Left ventricle myocardium inferior (tissue), 1 donor: ENCODE results near the gene ZNRF1. TPM values are rescaled to one million over a fixed set of nuclear protein-coding genes. Genes with fewer than 3 reads are reported as not detected.
"Not testable (repeated sequence)": the region's sequence is repeated elsewhere in the genome, so short reads cannot be mapped to it uniquely, and the experiment has no call there.

Source experiments
- DNase-seq: peaks from one replicate; pipeline ENCODE4 v3.0.0-alpha.2; 2020
- H3K27ac ChIP-seq: fragments of 200-600 bp; replicated peaks from 2 replicates; pipeline ENCODE4 v1.8.0; 2021
- H3K27me3 ChIP-seq: fragments of 200-600 bp; 2 replicates; pipeline ENCODE4 v1.8.0; 2021; ENCODE audit warnings: low read depth
- H3K36me3 ChIP-seq: fragments of 200-600 bp; 2 replicates; pipeline ENCODE4 v1.8.0; 2021
- H3K4me1 ChIP-seq: fragments of 200-600 bp; 2 replicates; pipeline ENCODE4 v1.8.0; 2021
- H3K4me3 ChIP-seq: fragments of 200-600 bp; 2 replicates; pipeline ENCODE4 v1.8.0; 2021; ENCODE audit warnings: mild to moderate bottlenecking, moderate library complexity
- H3K9me3 ChIP-seq: fragments of 200-600 bp; replicated peaks from 2 replicates; pipeline ENCODE4 v1.8.0; 2021
- intact Hi-C: fragments of 100-400 bp; cut with micrococcal nuclease; formaldehyde crosslinking; loops from one replicate; pipeline ENCODE4 v1.11.0; 2022
- total RNA-seq: library from RNA; stranded (reverse); fragmentation: NEBNext Ultra II Directional; extraction: Animal tissue kit (Norgen Biotek cat#: 25700); gene quantifications from one replicate; pipeline ENCODE4 v1.2.1, GENCODE V29; 2021
- TF ChIP-seq, protein P1 (sequence below): fragments of 200-600 bp; IDR thresholded peaks from 2 replicates; pipeline ENCODE4 v1.8.0; 2021; ENCODE audit warnings: antibody characterized with exemption, mild to moderate bottlenecking, borderline replicate concordance
- donor health status: DM: no; HTN: yes; CAD: no; lungs with severe emphysema.

The ZNRF1 gene
- total RNA-seq, 1 donor from 2014 or later = 22.3 TPM

DNA sequence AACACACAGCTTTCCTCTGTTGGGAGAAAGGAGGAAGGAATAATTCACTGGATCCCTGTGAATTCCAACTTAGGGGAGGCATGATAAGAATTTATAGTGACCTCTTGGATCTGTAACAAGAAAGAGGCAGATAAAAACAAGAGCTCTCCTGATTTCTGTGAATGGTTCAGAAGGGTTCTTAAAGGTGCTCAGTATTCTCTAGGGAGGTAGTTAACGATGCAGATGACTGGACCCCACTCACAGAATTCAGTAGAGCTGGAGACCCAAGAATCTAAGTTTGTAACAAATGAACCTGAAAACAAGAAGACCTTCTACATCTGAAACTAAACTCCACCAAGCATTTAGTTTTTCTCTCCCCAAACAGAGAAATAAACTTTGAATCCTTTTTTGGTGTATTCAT is 8.6 kb downstream of the ZNRF1 start:
- H3K9me3 ChIP-seq = no peaks in the 10 kb centered on the region
- H3K36me3 ChIP-seq = no peaks in the 10 kb centered on the region
- H3K27ac ChIP-seq = no peak overlapping the region
- H3K27me3 ChIP-seq = no peaks in the 10 kb centered on the region
- TF ChIP-seq, protein P1, sequence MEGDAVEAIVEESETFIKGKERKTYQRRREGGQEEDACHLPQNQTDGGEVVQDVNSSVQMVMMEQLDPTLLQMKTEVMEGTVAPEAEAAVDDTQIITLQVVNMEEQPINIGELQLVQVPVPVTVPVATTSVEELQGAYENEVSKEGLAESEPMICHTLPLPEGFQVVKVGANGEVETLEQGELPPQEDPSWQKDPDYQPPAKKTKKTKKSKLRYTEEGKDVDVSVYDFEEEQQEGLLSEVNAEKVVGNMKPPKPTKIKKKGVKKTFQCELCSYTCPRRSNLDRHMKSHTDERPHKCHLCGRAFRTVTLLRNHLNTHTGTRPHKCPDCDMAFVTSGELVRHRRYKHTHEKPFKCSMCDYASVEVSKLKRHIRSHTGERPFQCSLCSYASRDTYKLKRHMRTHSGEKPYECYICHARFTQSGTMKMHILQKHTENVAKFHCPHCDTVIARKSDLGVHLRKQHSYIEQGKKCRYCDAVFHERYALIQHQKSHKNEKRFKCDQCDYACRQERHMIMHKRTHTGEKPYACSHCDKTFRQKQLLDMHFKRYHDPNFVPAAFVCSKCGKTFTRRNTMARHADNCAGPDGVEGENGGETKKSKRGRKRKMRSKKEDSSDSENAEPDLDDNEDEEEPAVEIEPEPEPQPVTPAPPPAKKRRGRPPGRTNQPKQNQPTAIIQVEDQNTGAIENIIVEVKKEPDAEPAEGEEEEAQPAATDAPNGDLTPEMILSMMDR = no peak
- H3K4me1 ChIP-seq = peaks cover 71% of the 10 kb centered on the region
- DNase-seq = no peak
- intact Hi-C loops = no loop called here
- no peak overlapping the region for H3K4me3 ChIP-seq

DNA sequence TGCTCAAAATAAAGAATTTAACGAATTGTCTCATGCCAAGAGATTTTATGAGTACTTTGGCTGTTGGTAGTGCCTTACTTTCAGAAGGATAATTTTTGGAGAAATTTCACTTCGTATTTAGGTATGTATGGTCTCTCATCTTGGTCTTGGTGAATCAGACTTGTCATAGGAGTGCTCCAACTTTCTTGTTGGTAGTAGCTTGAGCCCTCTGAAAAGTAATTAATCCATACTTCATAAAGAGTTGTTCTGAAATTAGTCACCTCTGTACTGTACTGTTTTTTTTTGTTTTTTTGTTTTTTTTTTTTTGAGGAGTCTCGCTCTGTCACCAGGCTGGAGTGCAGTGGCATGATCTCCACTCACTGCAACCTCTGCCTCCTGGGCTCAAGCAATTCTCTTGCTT is 11.6 kb downstream of the ZNRF1 start:
- no peak overlapping the region for H3K27ac ChIP-seq
- peaks cover 74% of the 10 kb centered on the region for H3K4me1 ChIP-seq
- intact Hi-C loops = no loop called here

DNA sequence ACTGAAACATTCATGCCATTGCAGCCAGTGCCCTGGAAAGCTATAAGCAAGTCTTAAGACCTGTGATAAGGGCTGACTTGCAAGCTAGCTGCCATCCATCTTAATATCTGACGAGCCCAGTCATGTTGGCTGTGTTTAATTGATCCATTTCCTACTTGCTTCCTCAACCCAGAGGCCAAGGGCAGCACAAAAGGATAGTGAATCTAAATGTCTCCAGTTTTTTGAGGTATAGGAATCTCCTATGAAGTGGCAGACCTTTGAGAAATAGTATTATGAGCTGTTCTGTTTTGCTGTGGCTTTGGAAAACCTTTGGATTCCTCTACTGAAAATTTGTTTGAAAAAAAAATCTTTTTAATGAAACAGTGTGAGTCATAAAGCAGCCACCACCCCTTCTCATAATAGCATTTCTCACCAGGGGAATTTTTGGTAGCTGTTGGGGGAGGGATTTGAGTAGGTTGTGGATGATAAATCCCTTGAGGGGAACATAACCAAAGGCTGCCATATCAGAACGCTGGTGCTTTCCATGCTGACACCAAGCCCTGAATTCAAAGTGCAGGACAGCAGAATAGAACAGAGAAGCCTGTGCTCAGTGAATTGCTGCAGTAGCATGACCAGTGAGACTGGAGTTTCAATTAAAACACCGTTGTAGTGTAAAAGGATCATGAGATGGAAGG is 12.9 kb downstream of the ZNRF1 start:
- no peak for DNase-seq
- Histone ChIP-seq H3K27ac (peak overlapping the region; percentile 80), H3K9me3 (no peaks in the 10 kb centered on the region), H3K36me3 (no peaks in the 10 kb centered on the region), H3K4me1 (peaks cover 65% of the 10 kb centered on the region), H3K4me3 (peak overlapping the region; percentile 32), H3K27me3 (no peaks in the 10 kb centered on the region)
- intact Hi-C loops = no loop called here
- TF ChIP-seq, protein P1 = no peak

More for the DNA sequence above, 11.6 kb downstream of the ZNRF1 start:
- no peaks in the 10 kb centered on the region for H3K36me3 ChIP-seq
- no peak overlapping the region for H3K4me3 ChIP-seq
- no peak for DNase-seq
- TF ChIP-seq, protein P1 = no peak
- H3K27me3 ChIP-seq = no peaks in the 10 kb centered on the region
- H3K9me3 ChIP-seq = no peaks in the 10 kb centered on the region

DNA sequence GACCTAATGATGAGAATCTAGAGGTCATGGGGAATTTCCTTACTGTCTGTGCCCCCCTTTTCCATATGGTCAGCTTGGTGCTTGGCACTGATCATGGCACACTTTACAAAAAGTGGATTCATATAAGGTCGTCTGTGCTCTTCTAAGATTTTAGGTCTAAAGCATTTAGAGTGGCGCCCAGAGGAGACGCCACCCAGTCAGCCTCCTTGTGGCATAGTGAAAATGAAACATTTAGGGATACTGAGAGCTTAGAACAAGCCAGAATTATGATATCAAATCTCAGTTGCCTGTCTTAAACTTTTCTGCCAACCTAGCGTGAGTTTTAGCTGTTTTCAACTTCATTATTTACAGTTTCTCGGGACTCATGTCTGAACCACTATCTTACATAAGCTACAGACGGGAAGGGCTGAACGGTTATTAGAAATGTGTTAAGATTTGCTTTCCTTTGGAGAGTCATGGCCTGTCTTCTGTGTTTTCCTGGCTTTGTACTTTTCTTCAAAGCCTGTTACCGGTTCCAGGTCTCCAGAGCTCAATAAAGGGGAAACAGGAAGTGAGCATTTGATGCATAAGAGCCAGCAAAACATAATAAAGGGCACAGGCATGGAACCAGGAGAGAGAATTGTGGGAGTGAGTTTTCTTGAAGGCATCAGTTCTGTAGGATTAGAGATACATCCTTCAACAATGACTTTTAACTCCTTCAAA is 13.7 kb downstream of the ZNRF1 start:
- H3K4me1 ChIP-seq = peaks cover 68% of the 10 kb centered on the region
- no peaks in the 10 kb centered on the region for H3K36me3 ChIP-seq
- DNase-seq = no peak
- H3K27ac ChIP-seq = peak overlapping the region; percentile 80
- peak overlapping the region; percentile 32 for H3K4me3 ChIP-seq
- H3K27me3 ChIP-seq = no peaks in the 10 kb centered on the region
- intact Hi-C loops = no loop called here
- TF ChIP-seq, protein P1 = no peak
- no peaks in the 10 kb centered on the region for H3K9me3 ChIP-seq

DNA sequence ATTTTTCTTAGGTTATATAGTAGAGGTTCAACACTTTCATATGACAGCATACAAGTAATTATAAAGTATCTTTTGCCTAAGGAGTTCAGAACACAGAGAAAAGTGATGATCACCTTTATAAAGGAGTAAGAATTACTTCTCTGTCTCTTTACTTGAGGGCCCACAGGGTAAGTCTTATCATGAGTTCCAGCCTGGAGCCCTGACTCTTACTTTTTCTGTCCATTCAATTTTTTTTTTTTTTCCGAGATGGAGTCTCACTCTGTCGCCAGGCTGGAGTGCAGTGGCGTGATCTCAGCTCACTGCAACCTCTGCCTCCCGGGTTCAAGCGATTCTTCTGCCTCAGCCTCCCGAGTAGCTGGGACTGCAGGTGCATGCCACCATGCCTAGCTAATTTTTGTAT is 14.3 kb downstream of the ZNRF1 start:
- intact Hi-C loops, H3K4me3 ChIP-seq, H3K36me3 ChIP-seq, DNase-seq, H3K9me3 ChIP-seq, H3K27me3 ChIP-seq: not testable (repeated sequence)
- Histone ChIP-seq H3K27ac (peak overlapping the region; percentile 80), H3K4me1 (peaks cover 67% of the 10 kb centered on the region)

DNA sequence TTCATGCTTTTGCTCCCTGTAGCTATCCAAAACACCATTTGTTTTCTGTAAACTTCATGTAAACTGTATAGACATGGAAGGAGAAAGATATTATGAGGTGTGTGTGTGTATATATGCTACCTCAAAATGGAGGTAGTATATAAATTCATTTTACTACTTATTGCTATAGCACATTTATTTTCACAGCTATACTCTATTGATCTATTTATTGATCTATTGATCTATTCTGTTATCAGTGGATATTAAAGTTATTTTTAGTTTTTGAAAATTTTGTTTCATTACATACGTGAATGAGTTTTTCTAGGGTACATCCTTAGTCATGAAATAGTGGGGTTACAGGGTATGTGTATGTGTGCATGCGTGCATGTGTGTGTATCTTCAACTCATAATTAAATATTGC is 15.5 kb downstream of the ZNRF1 start:
- H3K4me1 ChIP-seq = peaks cover 73% of the 10 kb centered on the region
- intact Hi-C loops = no loop called here
- no peak overlapping the region for H3K4me3 ChIP-seq
- TF ChIP-seq, protein P1 = no peak
- no peaks in the 10 kb centered on the region for H3K27me3 ChIP-seq
- no peaks in the 10 kb centered on the region for H3K36me3 ChIP-seq
- no peaks in the 10 kb centered on the region for H3K9me3 ChIP-seq
- DNase-seq = no peak
- H3K27ac ChIP-seq = no peak overlapping the region

DNA sequence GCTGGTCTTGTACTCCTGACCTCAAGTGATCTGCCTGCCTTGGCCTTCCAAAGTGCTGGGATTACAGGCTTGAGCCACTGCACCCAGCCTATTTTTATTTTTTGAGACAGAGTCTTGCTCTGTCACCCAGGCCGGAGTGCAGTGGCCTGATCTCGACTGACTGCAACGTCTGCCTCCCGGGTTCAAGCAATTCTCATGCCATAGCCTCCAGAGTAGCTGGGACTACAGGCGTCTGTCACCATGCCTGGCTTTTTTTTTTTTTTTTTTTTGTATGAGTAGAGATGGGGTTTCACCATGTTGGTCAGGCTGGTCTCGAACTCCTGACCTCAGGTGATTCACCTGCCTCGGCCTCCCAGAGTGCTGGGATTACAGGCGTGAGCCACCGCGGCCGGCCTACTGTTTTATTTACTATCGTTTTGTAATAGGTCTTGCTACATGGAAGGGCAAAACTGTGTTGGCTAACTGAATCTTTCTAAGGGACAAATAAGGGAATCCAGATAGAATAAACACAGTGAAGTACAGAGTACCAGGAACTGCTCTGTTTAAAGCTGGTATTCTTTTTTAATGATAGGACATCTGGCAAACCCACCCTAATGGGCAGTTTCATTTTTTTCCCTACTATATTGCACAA is 17.7 kb downstream of the ZNRF1 start:
- peaks cover 64% of the 10 kb centered on the region for H3K4me1 ChIP-seq
- H3K27me3 ChIP-seq, H3K36me3 ChIP-seq, H3K4me3 ChIP-seq, intact Hi-C loops, DNase-seq, H3K9me3 ChIP-seq, H3K27ac ChIP-seq: not testable (repeated sequence)
